HG03095 (cell line): ENCODE data around the gene SYCP3.

Experiments
- ATAC-seq: cut with Tn5 transposase; IDR thresholded peaks from one replicate; pipeline ENCODE4 v1.9.1; 2021; ENCODE audit warnings: moderate library complexity; ENCODE audit not compliant: unreplicated experiment

The SYCP3 gene

DNA sequence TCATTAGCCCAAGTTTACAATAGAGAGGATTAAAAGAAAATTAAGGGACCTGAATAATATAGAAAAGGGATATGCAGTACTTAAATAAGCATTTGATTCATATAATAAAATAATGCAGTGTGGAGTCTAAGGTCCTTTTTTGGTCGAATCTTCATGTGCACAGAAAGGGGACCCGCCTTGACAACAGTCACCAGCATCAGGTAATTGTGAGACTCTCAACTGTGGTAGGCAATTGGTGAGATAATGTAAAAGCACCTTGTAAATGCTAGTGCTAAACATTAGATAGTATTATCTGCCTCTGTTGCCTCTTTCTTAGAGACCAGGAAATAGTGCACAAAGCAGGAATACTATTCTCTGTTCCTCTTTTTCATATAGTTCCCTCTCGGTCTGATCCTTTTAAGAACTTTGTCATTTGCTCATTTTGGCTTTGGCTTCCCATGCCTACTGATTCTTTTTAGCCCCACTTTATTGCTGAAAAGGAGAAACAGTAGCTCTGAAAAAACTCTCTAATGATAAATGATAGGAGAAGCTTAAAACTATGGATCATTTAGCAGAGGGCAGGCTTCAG is 24.3 kb downstream of the SYCP3 start:
- ATAC-seq = no peak

DNA sequence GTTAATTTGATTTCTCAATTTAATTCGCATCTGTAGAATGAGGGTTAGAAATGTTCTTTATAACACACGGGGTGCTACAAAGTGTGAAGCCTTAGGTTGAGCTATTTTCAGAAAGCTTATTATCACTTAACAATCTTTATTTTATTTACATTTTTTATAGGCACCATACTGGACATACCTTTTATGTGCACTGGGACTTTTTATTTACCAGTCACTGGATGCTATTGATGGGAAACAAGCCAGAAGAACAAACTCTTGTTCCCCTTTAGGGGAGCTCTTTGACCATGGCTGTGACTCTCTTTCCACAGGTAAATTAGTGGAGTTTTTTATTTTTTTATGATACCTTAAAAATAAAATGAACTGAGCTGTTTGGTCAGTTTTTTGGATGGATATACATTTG is 25.3 kb downstream of the SYCP3 start:
- ATAC-seq = no peak

DNA sequence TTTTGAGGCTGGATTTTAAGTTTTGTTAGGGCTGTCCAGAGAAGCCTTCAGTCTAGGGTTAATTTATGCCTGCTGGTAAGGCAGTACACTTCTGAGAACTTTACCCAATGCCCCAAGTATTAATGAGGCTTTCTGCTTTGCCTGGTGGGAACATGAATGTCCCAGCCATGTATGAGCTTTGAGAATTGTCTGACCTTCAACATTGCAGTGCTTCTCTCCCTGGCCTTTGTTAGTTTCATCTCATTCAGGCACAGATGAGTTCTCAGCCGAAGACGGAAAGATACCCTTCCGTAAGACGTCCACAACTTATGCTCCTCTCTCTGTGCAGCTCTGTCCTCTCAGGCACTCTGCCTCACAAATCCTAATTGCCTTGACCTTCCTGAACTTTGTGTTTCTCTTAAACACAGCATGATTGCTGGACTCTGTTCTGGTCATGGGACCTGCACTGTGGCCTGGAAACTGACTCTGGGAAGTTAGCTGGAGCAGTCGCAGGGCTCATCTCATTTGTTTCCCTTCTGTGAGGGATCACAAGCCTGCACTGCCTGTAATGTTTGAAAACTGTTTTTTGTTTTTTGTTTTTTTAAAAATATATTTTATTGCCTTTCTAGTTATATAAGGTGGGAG is 26.1 kb downstream of the SYCP3 start:
- ATAC-seq = no peak

DNA sequence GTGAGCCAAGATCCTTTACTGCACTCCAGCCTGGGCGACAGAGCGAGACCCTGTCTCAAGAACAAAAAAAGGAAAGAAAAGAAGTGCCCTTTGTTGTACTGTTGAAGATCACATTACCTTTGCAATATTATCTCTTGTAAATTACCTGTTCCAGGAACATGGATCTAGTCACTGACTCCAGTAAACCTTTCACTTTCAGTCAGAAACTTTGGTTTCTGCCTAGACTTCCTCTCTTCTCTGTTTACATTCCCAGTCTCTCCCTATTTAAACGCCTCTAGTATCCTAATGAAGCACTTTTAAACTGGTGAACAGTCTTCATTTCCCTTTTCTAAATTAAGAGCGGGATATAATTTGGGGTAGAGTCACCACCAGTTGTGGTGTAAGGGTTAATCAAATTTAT is 29.0 kb downstream of the SYCP3 start:
- no peak for ATAC-seq

DNA sequence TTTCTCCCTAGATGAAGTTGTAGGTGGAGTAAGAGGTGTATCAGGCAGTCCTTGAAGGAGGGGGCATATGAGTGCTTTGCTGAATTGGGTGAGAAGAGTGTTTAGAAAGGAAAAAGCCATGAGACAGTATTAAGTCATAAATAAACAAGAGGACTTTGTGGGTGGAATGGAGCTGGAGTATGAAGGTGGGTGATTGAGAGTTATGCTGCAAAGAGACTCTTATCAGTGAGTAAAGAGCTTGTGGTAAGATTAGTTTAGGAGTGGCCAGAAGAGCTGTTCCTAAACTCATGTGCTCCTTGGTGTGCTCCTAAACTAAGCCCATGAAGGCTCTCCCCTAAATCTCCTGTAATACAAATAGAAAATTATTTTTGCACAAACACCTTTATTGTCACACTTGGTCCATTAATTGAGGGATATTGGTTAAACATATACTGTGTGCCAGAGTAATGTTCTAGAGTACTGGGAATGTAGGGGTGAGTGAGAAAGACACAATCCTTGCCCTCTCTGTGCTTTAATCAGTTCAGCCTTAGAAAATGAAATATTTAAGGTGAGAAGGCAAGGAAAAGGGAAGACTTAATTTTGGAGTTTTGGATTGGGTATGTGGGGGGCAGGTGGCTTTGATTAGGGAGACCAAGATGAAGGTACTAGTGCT is 32.0 kb downstream of the SYCP3 start:
- no peak for ATAC-seq

DNA sequence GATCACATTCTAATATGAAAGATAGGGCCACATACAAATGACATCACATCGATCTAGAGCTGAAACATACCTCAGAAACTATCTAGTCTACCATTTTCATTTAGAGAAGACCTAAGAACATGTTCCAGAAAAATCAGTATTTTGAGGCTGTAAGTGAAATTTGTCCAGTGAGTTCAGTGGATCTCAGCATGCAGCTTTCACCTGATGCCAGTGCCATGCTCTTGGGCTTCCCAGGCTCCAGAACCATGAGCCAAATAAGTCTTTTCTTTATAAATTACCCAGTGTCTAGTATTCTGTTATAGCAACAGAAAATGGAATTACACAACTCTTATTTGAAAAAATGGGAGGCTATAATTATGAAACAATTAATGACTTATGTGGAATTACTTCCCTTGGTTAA is 32.9 kb downstream of the SYCP3 start:
- no peak for ATAC-seq

DNA sequence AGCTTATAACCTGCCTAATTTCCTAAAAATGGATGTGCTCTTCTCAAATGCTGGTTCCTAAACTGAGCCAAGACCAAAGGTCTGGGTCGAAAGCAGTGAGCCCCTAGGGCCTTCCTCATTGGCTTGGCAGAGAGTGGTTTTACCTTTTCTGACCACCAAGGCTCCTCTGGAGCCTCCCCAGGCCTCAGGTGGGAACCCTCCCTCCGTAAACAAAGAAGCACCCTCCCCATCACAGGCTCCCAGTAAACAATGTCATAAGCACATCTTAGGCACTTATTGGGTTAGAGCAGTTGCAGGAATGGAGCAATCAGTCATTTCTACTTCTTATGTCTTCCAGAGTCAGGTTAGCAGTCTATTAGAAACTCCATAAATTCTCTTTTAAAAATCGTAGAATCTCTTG is 35.8 kb downstream of the SYCP3 start:
- no peak for ATAC-seq

DNA sequence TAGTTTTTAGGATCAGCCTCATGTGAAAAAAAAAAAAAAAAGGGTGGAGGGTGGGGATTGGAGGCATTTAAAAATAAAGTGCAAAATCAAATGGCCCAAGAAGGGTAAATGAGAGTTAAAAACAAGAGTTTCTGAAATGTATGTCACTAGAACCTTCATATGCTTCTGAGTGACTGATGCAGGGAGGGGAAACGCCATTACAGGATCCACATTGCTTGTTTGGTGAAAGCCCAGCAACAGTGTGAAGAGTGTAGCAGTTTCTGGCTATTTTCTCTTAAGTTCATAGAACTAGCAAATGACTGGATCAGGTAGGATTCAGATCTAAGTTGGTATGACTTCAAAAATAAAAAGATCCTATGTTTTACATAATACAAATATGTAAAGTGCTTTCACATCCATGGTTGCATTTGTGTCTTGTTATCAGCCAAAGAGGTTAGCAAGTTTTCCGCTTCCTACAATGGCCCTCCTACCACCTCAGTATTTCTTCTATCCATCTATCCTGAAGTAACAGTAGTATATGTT is 38.9 kb downstream of the SYCP3 start:
- no peak for ATAC-seq

DNA sequence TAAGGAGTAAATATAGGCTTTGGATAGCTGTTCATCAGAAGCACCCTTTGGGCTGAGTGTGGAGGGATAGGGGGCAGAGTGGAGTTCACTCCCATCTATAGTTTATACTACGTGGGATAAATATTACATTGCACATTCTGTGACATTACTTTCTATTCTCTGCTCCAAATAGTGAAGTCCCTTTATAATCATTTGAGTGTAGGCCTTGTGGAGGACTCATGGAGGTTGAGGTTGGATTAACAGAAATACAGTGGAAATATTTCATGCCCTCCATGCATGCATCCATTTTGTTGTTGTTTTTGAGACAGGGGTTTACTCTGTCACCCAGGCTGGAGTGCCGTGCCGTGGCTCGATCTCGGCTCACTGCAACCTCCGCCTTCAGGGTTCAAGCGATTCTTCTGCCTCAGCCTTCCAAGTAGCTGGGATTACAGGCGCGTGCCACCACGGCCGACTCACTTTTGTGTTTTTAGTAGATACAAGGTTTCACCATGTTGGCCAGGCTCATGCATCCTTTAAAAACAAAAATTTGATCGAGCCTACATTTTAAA is 40.4 kb downstream of the SYCP3 start:
- no peak for ATAC-seq

DNA sequence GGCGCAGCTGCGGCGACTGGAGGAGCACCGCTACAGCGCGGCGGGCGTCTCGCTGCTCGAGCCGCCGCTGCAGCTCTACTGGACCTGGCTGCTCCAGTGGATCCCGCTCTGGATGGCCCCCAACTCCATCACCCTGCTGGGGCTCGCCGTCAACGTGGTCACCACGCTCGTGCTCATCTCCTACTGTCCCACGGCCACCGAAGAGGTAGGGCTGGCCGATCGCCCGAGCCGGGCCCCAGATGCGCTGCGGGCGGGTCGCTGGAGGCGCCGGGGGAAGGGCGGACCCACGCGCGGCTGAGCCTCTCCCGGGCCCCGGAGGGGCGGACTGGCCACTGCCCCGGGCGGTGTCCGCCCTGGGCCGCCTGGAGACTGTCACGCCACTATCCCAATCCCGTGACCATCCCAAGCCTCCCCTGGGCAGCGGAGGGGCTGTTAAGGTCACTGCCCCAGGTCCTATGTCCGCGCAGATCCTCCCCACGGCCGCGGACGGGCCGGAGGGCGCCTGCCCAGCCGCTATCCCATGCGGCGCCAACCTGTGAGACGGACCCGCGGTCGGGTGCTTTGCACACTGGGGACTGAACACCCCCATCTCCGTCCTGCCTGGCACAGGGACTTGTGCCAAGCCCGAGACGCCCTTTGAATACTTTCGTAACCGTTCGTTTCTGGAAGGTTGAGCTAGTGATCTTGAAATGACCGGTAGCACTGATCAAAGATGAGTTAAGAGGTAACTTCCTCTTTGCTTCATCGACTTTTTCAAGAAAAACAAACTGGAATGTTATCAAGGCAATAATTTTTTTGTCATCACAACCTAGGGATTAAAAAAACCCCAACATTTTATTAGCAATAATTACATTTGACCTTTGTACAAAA is 41.1 kb downstream of the SYCP3 start:
- peak; percentile 24 for ATAC-seq

DNA sequence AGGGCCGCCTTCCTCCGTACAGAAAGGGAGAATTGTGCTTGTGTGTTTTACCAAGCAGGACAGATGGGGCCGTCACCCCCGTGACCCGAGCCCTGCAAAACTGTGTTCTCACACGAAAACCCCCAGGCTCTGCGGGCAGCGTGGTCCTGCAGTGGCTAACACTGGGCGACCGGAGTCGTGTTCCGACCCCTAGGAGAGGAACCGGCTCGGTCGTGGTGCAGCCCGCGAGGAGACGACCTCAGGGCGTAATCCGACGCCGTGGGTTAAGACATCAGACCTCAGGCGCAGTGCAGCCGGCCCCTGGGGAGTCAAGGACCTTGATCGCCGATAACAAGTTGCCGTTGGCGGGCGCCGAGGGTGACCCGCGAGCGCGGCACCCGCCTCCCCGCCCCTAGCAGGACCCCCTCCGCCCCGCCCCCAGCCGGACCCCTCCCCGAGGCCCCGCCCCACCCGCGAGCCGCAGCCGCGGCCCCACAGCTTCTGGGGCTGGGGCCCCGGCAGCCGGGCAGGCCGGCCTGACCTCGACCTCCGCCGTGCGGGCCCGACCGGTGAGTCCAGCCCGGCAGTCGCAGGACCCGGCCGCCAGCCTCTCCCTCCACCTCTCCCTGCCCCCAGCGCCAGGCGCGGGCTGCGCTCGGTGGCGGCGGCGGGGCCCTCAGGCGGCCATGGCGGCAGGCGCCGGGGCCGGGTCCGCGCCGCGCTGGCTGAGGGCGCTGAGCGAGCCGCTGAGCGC is 41.9 kb downstream of the SYCP3 start, which contains the start of gene CHPT1:
CHPT1 (plus strand) TSS at position 444 of the 733 bp plus-strand sequence; CDS start at position 666, 222 bp downstream.
- ATAC-seq = peak; percentile 69

DNA sequence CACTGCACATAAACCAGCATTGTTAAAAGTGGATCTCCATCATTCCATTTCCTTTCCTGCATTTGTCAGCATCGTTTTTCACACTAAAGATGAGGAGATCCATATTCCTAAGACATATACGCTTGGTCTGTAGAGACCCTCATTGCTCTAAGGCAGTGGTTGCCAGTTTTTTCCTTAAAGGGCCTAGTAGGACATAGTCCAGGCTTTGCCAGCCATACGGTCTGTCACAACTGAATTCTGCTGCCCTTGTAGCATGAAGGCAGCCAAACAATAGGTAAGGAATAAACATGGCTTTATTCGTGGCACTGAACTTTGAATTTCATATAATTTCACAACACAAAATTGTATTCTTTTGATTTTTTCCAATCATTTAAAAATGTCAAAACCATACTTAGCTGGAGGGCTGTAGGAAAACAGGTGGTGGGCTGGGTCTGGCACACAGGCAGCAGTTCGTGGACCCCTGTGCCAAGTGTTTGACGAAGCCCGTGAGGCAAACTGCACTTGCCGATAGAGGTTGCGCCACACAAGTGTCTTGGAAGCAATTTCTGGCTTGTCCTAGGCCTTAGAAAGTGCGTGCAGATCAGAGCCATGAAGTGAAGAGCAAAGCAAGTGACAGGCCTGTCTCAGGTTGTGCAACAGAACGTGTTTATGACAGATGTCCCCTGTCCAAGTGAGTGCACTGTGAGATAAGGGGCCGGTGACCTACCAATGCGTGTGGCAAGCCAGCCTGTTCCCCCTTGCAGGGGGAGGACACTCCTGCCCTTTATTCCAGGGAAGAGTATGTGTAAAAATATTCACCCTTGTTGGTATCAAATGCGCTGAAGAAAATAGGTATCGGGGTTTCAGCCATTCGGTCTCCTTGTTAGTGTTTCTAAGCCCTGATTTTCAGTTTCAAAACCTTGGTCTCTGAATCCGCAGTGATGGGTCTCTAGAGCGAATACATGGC is 42.7 kb downstream of the SYCP3 start:
- no peak for ATAC-seq

DNA sequence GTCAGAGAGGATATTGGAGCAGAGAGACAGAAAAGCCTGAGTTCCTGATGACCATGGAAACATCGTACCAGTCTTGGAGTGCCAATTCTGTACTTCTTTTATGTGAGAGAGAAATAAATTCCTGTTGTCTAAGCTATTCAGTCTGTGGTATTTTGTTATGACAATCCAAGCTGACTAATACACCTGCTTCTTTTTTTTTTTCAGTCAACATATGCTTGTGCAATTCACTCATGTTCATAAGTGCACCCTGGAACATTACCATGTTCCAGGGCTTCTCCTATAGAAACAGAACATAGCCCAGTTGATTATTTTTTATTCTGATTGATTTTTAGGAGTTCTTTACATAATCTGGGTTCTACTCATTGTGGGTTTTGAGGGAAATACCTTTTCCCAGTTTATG is 43.6 kb downstream of the SYCP3 start:
- ATAC-seq = no peak

DNA sequence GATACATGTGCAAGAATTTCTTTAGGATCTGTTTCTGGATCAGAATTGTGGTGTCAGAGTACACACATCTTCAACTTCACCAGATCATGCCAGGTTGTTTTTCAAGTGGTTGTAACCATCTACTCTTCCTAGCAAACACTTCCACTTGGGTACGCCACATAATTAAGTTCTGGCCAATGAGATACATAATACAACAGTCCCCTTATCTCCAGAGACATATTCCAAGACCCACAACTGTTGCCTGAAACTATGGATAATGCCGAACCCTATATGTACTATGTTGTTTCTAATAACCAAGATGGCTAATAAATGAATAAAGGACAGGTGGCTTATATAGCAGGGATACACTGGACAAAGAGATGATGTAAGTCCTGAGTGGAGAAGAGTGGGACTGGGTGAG is 44.3 kb downstream of the SYCP3 start:
- no peak for ATAC-seq

DNA sequence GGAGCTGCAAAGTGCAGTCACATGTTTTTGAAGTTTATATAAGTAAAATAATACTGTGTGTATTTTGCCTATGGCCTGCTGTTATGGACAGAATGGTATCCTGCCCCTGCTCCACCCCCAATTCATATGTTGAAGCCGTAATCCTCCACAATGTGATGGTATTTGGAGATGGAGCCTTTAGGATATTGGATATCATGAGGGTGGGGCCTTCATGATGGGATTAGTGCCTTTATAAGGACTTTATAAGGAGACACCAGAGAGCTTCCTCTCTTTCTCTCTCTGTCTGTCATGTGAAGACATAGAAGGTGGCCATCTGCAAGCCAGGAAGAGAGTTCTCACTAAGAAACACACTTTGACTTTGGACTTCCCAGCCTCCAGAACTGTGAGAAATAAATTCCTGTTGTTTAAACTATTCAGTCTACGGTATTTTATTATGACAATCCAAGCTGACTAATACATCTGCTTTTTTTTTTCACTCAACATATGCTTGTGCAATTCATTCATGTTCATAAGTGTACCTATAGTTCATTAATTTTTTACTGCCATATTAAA is 44.9 kb downstream of the SYCP3 start:
- no peak for ATAC-seq

DNA sequence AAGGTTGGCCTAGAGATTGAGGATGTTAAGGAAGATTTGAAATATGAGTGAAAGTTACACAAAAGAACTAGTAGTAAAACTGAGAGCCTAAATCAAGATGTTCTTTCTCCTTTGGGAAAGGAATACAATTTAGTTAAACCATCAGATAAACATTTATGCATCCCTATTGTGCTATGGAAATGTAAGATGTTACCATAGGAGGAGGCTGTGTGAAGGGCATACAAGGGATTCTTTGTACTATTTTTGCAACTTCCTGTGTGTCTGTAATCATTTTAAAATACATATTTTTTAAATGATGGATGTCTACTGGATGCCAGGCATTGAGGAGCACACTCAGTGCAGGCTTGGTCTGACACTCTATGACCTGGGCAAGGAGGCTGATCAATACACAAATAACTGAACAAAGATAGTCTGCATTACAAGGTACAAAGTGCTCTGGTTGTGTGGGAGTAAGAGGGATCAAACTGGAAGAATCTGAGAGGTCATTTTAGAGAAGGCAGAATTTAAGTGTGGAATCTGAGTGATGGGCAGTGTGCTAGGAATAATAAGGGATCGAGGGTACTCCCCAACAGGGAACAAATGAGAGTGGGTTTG is 47.7 kb downstream of the SYCP3 start:
- ATAC-seq = no peak

DNA sequence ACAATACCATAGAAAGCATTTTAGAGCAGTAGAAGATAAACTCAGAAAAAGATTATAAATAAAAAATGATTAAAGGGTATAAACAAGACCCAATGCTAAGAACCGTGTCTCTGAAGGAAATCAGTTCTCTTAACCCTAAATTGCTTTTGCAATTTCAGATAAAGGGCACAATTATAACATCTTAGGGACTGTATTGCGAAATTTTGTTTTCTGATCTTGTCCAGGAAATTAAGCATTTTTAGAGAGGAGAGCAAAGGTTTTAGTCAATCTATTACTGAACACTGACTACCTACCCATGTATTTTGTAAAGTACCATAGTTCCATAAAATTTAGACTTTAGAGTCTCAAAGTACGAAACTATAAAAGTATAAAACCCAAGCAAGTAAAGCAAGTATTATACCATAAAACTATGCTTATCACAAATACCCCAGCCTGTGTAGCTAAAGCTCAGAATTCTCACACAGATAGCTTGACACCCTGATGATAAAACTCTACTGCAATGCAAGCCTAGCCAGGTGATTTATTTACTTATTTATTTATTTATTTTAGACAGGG is 48.6 kb downstream of the SYCP3 start:
- no peak for ATAC-seq

DNA sequence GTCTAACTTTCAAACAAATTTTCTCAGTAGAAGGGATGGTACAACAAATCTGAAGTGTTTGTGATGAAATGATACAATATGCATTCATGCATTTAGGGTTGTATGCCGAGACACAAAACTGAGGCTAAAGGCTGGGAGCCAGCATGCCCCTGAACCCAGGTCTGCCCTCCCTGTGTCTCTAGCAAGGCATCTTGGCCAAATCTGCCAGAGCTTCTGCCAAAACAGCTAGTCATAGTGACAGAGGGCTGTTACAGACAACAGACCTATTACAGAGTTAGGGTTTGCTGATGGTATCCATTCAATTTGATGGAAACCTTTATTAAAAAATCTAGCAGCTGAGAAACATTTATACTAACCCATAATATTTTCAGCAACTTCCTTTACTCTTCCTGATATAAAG is 53.1 kb downstream of the SYCP3 start:
- no peak for ATAC-seq
